ENCODE results near the gene FEN1.

DNA sequence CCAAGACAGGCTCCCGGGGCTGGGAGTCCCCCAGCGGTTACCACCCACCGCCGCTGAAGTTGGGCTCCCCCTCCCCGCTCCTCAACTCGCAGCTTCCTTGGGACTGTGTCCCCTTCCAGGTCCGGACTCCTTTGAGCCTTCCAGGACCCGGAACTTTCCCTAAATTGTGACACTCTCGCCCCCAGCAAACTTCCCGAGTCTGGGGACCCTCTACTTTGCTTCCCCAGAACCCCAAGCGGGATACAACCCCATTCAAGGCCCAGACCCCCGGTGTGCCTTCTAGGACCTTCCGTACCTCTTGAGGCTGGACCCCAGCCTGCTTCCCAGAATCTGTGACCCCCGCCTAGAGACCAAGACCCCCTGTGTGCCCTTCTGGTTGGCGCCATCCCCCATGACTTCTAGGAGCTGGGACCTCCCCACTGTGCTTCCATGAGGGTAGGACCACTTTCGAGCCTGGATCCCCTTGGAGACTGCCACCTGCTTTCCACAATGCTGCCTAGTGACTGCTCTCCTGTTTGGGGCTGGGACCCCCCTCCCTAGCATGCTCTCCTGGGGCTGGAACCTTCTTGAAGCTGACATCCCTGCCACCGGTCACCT lies 39.7 kb upstream of the FEN1 start:
- TF ChIP-seq CTCF (IDR thresholded peaks at IDR 0.05; ENCODE audit: low read length) (no peak), EZH2 (IDR thresholded peaks at IDR 0.05; ENCODE audit: borderline replicate concordance, low read length) (no peak)

Measured in OCI-LY1 (cell line).